HEK293 (cell line): ENCODE results near the gene GRB14.

Source experiments
- CTCF ChIA-PET: fragments of 350-600 bp; formaldehyde crosslinking; extraction: SDS; loops from one replicate; lab custom pipeline; 2021; ENCODE audit warnings: antibody characterized with exemption; lab: Yijun Ruan, JAX
- POLR2A ChIA-PET: fragments of 300-600 bp; formaldehyde crosslinking; extraction: SDS; loops from one replicate; lab custom pipeline; 2020; ENCODE audit warnings: antibody characterized with exemption, inconsistent platforms; lab: Yijun Ruan, JAX
- H3K27ac ChIP-seq: fragments of 200-500 bp; sonication (Bioruptor generic); 2 replicates; pipeline ENCODE4 v1.5.1; 2014; ENCODE audit warnings: low read depth, low read length, control low read depth, inconsistent platforms; ENCODE audit errors: extremely low read depth
- H3K36me3 ChIP-seq, 2 experiments: fragments of 200-500 bp in 1 of 2; sonication (Bioruptor generic) in 1 of 2; 1 replicate in 1 of 2; 2 replicates in 1 of 2; pipeline ENCODE4 v1.5.1; 2014 to 2017; ENCODE audit warnings: inconsistent platforms in 2 of 2, low read length in 2 of 2; ENCODE audit not compliant: control insufficient read depth in 2 of 2, insufficient read depth in 1 of 2
- H3K4me1 ChIP-seq: fragments of 200-500 bp; sonication (Bioruptor generic); 2 replicates; pipeline ENCODE4 v1.5.1; 2014; ENCODE audit warnings: mild to moderate bottlenecking, low read length, inconsistent platforms; ENCODE audit not compliant: control insufficient read depth, insufficient read depth
- H3K4me3 ChIP-seq: 2 replicates; pipeline ENCODE4 v1.5.1; 2011; ENCODE audit warnings: low read depth, mild to moderate bottlenecking, control low read depth, low read length, moderate library complexity
- H3K9me3 ChIP-seq: fragments of 200-500 bp; sonication (Bioruptor generic); 2 replicates; pipeline ENCODE4 v1.5.1; 2014; ENCODE audit warnings: low read depth, low read length, inconsistent platforms; ENCODE audit not compliant: control insufficient read depth, insufficient read depth
- HOXA7 ChIP-seq: sonication (generic); formaldehyde crosslinking; IDR thresholded peaks from 2 replicates; pipeline ENCODE4 v1.8.1; 2022; ENCODE audit warnings: missing genetic modification reagents, borderline replicate concordance
- PRDM4 ChIP-seq: fragments of 450-650 bp; formaldehyde crosslinking; IDR thresholded peaks from 2 replicates; pipeline ENCODE4 v1.5.1; 2017; ENCODE audit warnings: missing biosample characterization, missing genetic modification characterization
- SALL2 ChIP-seq: fragments of 450-650 bp; formaldehyde crosslinking; IDR thresholded peaks from 2 replicates; pipeline ENCODE4 v1.5.0; 2017; ENCODE audit warnings: missing biosample characterization, mild to moderate bottlenecking, missing genetic modification characterization, borderline replicate concordance
- ZFP69B ChIP-seq: fragments of 450-650 bp; formaldehyde crosslinking; IDR thresholded peaks from 2 replicates; pipeline ENCODE4 v1.5.1; 2016; ENCODE audit warnings: missing biosample characterization, missing genetic modification characterization
- ZNF157 ChIP-seq: fragments of 450-650 bp; formaldehyde crosslinking; IDR thresholded peaks from 2 replicates; pipeline ENCODE4 v1.5.1; 2016; ENCODE audit warnings: missing biosample characterization, missing genetic modification characterization
- ZNF174 ChIP-seq: fragments of 450-650 bp; formaldehyde crosslinking; IDR thresholded peaks from 2 replicates; pipeline ENCODE4 v1.5.0; 2017; ENCODE audit warnings: missing biosample characterization, mild to moderate bottlenecking, missing genetic modification characterization
- ZNF19 ChIP-seq: fragments of 450-650 bp; formaldehyde crosslinking; IDR thresholded peaks from 2 replicates; pipeline ENCODE4; 2016; ENCODE audit warnings: missing biosample characterization, missing genetic modification characterization, low read depth
- ZNF221 ChIP-seq: fragments of 450-650 bp; formaldehyde crosslinking; IDR thresholded peaks from 2 replicates; pipeline ENCODE4 v1.5.1; 2017; ENCODE audit warnings: missing biosample characterization, missing genetic modification characterization, borderline replicate concordance
- ZNF366 ChIP-seq: fragments of 450-650 bp; formaldehyde crosslinking; conservative IDR thresholded peaks from 2 replicates; pipeline ENCODE4 v1.5.1; 2016; ENCODE audit warnings: missing biosample characterization, missing genetic modification characterization
- ZNF416 ChIP-seq: fragments of 450-650 bp; formaldehyde crosslinking; IDR thresholded peaks from 2 replicates; pipeline ENCODE4 v1.5.1; 2016; ENCODE audit warnings: missing biosample characterization, missing genetic modification characterization
- ZNF426 ChIP-seq: fragments of 450-650 bp; formaldehyde crosslinking; IDR thresholded peaks from 2 replicates; pipeline ENCODE4 v1.5.1; 2017; ENCODE audit warnings: missing biosample characterization, missing genetic modification characterization, mild to moderate bottlenecking, inconsistent platforms, moderate library complexity
- ZNF449 ChIP-seq: fragments of 450-650 bp; formaldehyde crosslinking; IDR thresholded peaks from 2 replicates; pipeline ENCODE4 v1.5.1; 2017; ENCODE audit warnings: missing biosample characterization, mild to moderate bottlenecking, missing genetic modification characterization, moderate library complexity
- ZNF600 ChIP-seq: fragments of 450-650 bp; formaldehyde crosslinking; IDR thresholded peaks from 2 replicates; pipeline ENCODE4 v1.5.1; 2016; ENCODE audit warnings: missing biosample characterization, missing genetic modification characterization
- ZNF626 ChIP-seq: fragments of 450-650 bp; sonication (Bioruptor Pico); formaldehyde crosslinking; IDR thresholded peaks from 2 replicates; pipeline ENCODE4 v1.5.1; 2018; ENCODE audit warnings: missing biosample characterization, missing genetic modification characterization, inconsistent platforms
- ZNF639 ChIP-seq: fragments of 450-650 bp; formaldehyde crosslinking; IDR thresholded peaks from 2 replicates; pipeline ENCODE4 v1.5.1; 2016; ENCODE audit warnings: missing biosample characterization, missing genetic modification characterization
- ZNF677 ChIP-seq: fragments of 450-650 bp; IDR thresholded peaks from 2 replicates; pipeline ENCODE4 v1.5.0; 2018; ENCODE audit warnings: missing biosample characterization, mild to moderate bottlenecking, missing genetic modification characterization, moderate library complexity
- ZNF792 ChIP-seq: fragments of 450-650 bp; formaldehyde crosslinking; IDR thresholded peaks from 2 replicates; pipeline ENCODE4 v1.5.1; 2016; ENCODE audit warnings: missing biosample characterization, missing genetic modification characterization
- TF ChIP-seq, protein P1 (sequence below): fragments of 450-650 bp; formaldehyde crosslinking; IDR thresholded peaks from 2 replicates; pipeline ENCODE4 v1.5.1; 2016; ENCODE audit warnings: missing biosample characterization, missing genetic modification characterization
- TF ChIP-seq, protein P2 (sequence below): fragments of 450-650 bp; formaldehyde crosslinking; IDR thresholded peaks from 2 replicates; pipeline ENCODE4 v1.5.1; 2016; ENCODE audit warnings: missing biosample characterization, missing genetic modification characterization
- TF ChIP-seq, protein P3 (sequence below): fragments of 450-650 bp; formaldehyde crosslinking; IDR thresholded peaks from 2 replicates; pipeline ENCODE4 v1.5.1; 2016; ENCODE audit warnings: missing biosample characterization, missing genetic modification characterization, low read depth

GRB14 gene

DNA sequence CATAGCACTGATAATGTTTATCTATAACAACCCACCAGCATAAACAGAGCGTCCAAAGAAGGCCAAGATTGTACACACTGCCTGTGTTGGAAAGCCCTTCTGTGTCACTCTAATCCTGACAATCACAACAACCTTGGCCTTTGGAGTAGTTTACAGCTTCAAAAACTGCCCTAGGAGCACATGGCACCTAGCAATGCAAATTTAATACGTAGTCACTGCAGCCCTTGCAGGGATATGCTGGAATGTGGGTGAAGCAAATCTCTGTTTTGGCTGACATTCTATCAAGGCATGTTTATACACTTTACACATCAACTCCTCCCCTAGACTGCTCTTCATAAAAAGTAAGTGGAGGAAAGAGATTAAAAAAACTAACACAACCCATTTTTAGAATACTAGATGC is 66.8 kb downstream of the GRB14 start:
- Histone ChIP-seq H3K27ac (no peak overlapping the region), H3K9me3 (no peaks in the 10 kb centered on the region; the same call in 1 of the 2 replicates), H3K36me3 (no peaks in the 10 kb centered on the region), H3K4me3 (no peak overlapping the region), H3K4me1 (no peaks in the 10 kb centered on the region)
- TF ChIP-seq SALL2 (tag by site-specific recombination) (no peak), ZNF426 (tag by site-specific recombination) (no peak), ZNF449 (tag by site-specific recombination) (no peak), ZNF366 (tag by site-specific recombination) (no peak), ZNF639 (tag by site-specific recombination) (no peak), ZNF157 (no peak), ZNF677 (no peak), ZNF19 (tag by site-specific recombination) (no peak), ZNF221 (tag by site-specific recombination) (no peak), ZNF174 (tag by site-specific recombination) (no peak), ZNF792 (tag by site-specific recombination) (no peak), ZNF416 (tag by site-specific recombination) (no peak), ZNF600 (tag by site-specific recombination) (no peak), HOXA7 (CRISPR knock-in tag) (no peak)
- TF ChIP-seq, protein P1, sequence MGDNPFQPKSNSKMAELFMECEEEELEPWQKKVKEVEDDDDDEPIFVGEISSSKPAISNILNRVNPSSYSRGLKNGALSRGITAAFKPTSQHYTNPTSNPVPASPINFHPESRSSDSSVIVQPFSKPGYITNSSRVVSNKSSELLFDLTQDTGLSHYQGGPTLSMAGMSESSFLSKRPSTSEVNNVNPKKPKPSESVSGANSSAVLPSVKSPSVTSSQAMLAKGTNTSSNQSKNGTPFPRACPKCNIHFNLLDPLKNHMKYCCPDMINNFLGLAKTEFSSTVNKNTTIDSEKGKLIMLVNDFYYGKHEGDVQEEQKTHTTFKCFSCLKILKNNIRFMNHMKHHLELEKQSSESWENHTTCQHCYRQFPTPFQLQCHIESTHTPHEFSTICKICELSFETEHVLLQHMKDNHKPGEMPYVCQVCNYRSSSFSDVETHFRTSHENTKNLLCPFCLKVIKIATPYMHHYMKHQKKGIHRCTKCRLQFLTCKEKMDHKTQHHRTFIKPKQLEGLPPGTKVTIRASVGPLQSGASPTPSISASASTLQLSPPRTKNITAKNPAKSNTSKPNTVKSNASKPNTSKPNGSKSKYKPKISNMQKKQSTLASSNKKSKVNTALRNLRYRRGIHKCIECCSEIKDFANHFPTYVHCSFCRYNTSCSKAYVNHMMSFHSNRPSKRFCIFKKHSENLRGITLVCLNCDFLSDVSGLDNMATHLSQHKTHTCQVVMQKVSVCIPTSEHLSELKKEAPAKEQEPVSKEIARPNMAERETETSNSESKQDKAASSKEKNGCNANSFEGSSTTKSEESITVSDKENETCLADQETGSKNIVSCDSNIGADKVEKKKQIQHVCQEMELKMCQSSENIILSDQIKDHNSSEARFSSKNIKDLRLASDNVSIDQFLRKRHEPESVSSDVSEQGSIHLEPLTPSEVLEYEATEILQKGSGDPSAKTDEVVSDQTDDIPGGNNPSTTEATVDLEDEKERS = no peak
- TF ChIP-seq, protein P2, sequence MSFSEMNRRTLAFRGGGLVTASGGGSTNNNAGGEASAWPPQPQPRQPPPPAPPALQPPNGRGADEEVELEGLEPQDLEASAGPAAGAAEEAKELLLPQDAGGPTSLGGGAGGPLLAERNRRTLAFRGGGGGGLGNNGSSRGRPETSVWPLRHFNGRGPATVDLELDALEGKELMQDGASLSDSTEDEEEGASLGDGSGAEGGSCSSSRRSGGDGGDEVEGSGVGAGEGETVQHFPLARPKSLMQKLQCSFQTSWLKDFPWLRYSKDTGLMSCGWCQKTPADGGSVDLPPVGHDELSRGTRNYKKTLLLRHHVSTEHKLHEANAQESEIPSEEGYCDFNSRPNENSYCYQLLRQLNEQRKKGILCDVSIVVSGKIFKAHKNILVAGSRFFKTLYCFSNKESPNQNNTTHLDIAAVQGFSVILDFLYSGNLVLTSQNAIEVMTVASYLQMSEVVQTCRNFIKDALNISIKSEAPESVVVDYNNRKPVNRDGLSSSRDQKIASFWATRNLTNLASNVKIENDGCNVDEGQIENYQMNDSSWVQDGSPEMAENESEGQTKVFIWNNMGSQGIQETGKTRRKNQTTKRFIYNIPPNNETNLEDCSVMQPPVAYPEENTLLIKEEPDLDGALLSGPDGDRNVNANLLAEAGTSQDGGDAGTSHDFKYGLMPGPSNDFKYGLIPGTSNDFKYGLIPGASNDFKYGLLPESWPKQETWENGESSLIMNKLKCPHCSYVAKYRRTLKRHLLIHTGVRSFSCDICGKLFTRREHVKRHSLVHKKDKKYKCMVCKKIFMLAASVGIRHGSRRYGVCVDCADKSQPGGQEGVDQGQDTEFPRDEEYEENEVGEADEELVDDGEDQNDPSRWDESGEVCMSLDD (tag by site-specific recombination) = no peak
- ChIA-PET POLR2A (no interaction called here), CTCF (interaction anchor here (0.6 to 1.0 kb wide), 2 partner anchors 44 to 1438 kb away, joined by 3 read pairs; no protein-coding TSS in a partner anchor)

DNA sequence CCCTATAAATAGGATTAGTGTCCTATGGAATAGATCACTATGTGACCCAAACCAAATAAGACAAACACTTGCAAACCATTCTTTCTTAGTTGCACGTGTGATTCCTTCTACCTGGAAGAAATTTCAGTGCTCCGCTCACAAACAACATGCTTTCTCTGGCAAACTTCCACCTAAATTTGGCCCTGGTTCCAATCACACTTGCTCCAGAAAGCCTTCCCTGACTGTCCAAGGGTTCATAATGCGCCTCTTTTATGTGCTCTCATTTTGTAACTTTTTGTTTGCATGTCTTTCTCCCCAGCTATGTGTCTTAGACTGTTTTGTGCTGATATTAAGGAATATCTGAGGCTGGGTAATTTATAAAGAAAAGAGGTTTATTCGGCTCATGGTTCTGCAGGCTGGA is 69.8 kb downstream of the GRB14 start:
- no peak overlapping the region for H3K27ac ChIP-seq
- H3K36me3 ChIP-seq = no peaks in the 10 kb centered on the region
- CTCF ChIA-PET = interaction anchor here (0.9 kb wide), 2 partner anchors 9 to 10 kb away, joined by 3 to 4 read pairs; no protein-coding TSS in a partner anchor
- no peaks in the 10 kb centered on the region; the same call in 1 of the 2 replicates for H3K9me3 ChIP-seq
- no peak for TF ChIP-seq ZFP69B (tag by site-specific recombination)
- TF ChIP-seq PRDM4 = no peak
- no peak for TF ChIP-seq ZNF626 (tag by site-specific recombination)
- TF ChIP-seq, protein P3, sequence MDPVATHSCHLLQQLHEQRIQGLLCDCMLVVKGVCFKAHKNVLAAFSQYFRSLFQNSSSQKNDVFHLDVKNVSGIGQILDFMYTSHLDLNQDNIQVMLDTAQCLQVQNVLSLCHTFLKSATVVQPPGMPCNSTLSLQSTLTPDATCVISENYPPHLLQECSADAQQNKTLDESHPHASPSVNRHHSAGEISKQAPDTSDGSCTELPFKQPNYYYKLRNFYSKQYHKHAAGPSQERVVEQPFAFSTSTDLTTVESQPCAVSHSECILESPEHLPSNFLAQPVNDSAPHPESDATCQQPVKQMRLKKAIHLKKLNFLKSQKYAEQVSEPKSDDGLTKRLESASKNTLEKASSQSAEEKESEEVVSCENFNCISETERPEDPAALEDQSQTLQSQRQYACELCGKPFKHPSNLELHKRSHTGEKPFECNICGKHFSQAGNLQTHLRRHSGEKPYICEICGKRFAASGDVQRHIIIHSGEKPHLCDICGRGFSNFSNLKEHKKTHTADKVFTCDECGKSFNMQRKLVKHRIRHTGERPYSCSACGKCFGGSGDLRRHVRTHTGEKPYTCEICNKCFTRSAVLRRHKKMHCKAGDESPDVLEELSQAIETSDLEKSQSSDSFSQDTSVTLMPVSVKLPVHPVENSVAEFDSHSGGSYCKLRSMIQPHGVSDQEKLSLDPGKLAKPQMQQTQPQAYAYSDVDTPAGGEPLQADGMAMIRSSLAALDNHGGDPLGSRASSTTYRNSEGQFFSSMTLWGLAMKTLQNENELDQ (tag by site-specific recombination) = no peak
- H3K4me3 ChIP-seq = no peak overlapping the region
- POLR2A ChIA-PET = no interaction called here
- no peaks in the 10 kb centered on the region for H3K4me1 ChIP-seq
